Subcutaneous adipose tissue (tissue), 4 donors: ENCODE results near the gene LIN9. TPM values are rescaled to one million over a fixed set of nuclear protein-coding genes. Genes with fewer than 3 reads are reported as not detected.

ENCODE experiments used
- CTCF ChIP-seq: fragments of 450-650 bp; IDR thresholded peaks from one replicate; pipeline ENCODE4 v1.5.1; 2016; ENCODE audit warnings: low read depth, mild to moderate bottlenecking, control low read depth, antibody characterized with exemption, moderate library complexity
- total RNA-seq, 4 donors: library from RNA; depleted of rRNA; stranded (reverse); fragments of >200 nt; gene quantifications; one replicate each; pipeline ENCODE4 v1.1.0, GENCODE V29; 2016

LIN9 gene
- total RNA-seq, result 1 to 10 TPM; 1.8 to 4.1 (median 2.1) TPM

- no peak for TF ChIP-seq CTCF
These were observed at the start of gene LIN9 for GRCh38 chr1:226308723-226309397. Gene LIN9, minus strand, starts transcription at chr1:226309164. Its CDS starts 25 bp downstream, at chr1:226309139.

GRCh38 chr1:226357416-226357815, 48.5 kb upstream of the LIN9 start:
- no peak for TF ChIP-seq CTCF

- TF ChIP-seq CTCF, result no peak
These were observed 46.9 kb upstream of the LIN9 start for GRCh38 chr1:226355669-226356551.

- no peak for TF ChIP-seq CTCF
These were observed 46.1 kb upstream of the LIN9 start for GRCh38 chr1:226355016-226355415.

- no peak for TF ChIP-seq CTCF
These were observed 44.9 kb upstream of the LIN9 start for GRCh38 chr1:226353698-226354525.

- no peak for TF ChIP-seq CTCF
These were observed 42.7 kb upstream of the LIN9 start for GRCh38 chr1:226351709-226352108.

- TF ChIP-seq CTCF, result no peak
These were observed 41.5 kb upstream of the LIN9 start for GRCh38 chr1:226350519-226350865.
